ENCODE measurements around the gene GTF3C2.

DNA sequence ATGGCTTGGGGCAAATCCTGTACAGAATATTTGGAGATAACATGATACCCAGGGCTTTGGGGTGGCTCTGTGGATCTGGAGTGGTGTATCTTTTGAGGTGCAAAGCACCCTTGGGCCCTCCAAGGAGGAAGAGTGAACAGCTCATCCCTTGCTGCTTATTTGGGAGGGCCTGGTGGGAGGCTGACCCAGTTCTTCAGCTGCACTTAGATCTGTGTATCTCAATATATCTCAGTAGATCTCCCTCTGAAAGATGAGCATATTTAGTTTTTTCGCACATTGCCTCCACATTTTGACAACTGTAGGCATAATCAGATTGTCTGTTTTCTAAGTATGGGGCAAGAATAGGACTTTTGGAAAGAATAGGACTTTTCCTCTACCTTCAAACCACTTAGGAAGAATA is 71.6 kb downstream of the GTF3C2 start:
- TF ChIP-seq, protein P1, sequence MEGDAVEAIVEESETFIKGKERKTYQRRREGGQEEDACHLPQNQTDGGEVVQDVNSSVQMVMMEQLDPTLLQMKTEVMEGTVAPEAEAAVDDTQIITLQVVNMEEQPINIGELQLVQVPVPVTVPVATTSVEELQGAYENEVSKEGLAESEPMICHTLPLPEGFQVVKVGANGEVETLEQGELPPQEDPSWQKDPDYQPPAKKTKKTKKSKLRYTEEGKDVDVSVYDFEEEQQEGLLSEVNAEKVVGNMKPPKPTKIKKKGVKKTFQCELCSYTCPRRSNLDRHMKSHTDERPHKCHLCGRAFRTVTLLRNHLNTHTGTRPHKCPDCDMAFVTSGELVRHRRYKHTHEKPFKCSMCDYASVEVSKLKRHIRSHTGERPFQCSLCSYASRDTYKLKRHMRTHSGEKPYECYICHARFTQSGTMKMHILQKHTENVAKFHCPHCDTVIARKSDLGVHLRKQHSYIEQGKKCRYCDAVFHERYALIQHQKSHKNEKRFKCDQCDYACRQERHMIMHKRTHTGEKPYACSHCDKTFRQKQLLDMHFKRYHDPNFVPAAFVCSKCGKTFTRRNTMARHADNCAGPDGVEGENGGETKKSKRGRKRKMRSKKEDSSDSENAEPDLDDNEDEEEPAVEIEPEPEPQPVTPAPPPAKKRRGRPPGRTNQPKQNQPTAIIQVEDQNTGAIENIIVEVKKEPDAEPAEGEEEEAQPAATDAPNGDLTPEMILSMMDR (IDR thresholded peaks at IDR 0.05): no peak
- TF ChIP-seq SIN3A (IDR thresholded peaks at IDR 0.05; ENCODE audit: borderline replicate concordance, insufficient read depth, low read depth, low read length) (no peak), POLR2AphosphoS5 (IDR thresholded peaks at IDR 0.05; ENCODE audit: low read depth, low read length) (no peak), TCF7L2 (IDR thresholded peaks at IDR 0.05; ENCODE audit: low read depth, low read length) (no peak)

Measured in Panc1 (cell line).